ENCODE measurements around the gene RAE1. TPM values are rescaled to one million over a fixed set of nuclear protein-coding genes. Genes with fewer than 3 reads are reported as not detected.

Gene RAE1
- total RNA-seq, 1 donor from 2014 or later: 21.1 TPM

GRCh38 chr20:57389695-57390603, 38.9 kb downstream of the RAE1 start:
- TF ChIP-seq CTCF (IDR thresholded peaks at IDR 0.05): no peak
- no peak for TF ChIP-seq POLR2A (IDR thresholded peaks at IDR 0.05)
- TF ChIP-seq POLR2AphosphoS5 (IDR thresholded peaks at IDR 0.05; ENCODE audit: insufficient read depth in 1 of 2, low read depth in 1 of 2): no peak
- DNase-seq (ENCODE audit: extremely low spot score in 2 of 2): no peak
- peak overlapping the region; percentile 76 for H3K27ac ChIP-seq
- intact Hi-C loops (cut with DNase I): loop anchor here (5.0 to 10.0 kb wide), 3 partner anchors 92 to 805 kb away; no protein-coding TSS in a partner anchor
- no peaks in the 10 kb centered on the region for H3K9me3 ChIP-seq
- peaks cover 46% of the 10 kb centered on the region for H3K4me1 ChIP-seq
- no peaks in the 10 kb centered on the region for H3K36me3 ChIP-seq
- H3K4me3 ChIP-seq: peak overlapping the region; percentile 40 to 45
- H3K27me3 ChIP-seq: no peaks in the 10 kb centered on the region

GRCh38 chr20:57390604-57391438, 39.8 kb downstream of the RAE1 start, which contains the start of gene RBM38:
Gene RBM38 (plus strand): TSS chr20:57391396. CDS start chr20:57391582, 186 bp downstream.
- intact Hi-C loops (cut with DNase I): loop anchor here (10.0 kb wide), 1 partner anchor 204 kb away; no protein-coding TSS in a partner anchor

GRCh38 chr20:57391439-57392301, 40.6 kb downstream of the RAE1 start:
- Histone ChIP-seq H3K4me1 (peaks cover 55% of the 10 kb centered on the region), H3K27ac (peak overlapping the region; percentile 68), H3K9me3 (no peaks in the 10 kb centered on the region), H3K4me3 (peak overlapping the region; percentile 61 to 92), H3K27me3 (no peaks in the 10 kb centered on the region), H3K36me3 (no peaks in the 10 kb centered on the region)
- no peak for TF ChIP-seq CTCF (IDR thresholded peaks at IDR 0.05)
- no peak for TF ChIP-seq POLR2AphosphoS5 (IDR thresholded peaks at IDR 0.05; ENCODE audit: insufficient read depth in 1 of 2, low read depth in 1 of 2)
- no peak for TF ChIP-seq POLR2A (IDR thresholded peaks at IDR 0.05)
- intact Hi-C loops (cut with DNase I): loop anchor here (10.0 kb wide), 1 partner anchor 203 kb away; no protein-coding TSS in a partner anchor
- DNase-seq (ENCODE audit: extremely low spot score in 2 of 2): no peak

More at GRCh38 chr20:57390604-57391438, 39.8 kb downstream of the RAE1 start, which contains the start of gene RBM38:
- Histone ChIP-seq H3K27ac (peak within 1 kb of the TSS; percentile 68), H3K9me3 (no peaks in the 10 kb centered on the region), H3K4me1 (peaks cover 55% of the 10 kb centered on the region), H3K27me3 (no peaks in the 10 kb centered on the region), H3K36me3 (no peaks in the 10 kb centered on the region), H3K4me3 (peak within 1 kb of the TSS; percentile 61 to 92)
- TF ChIP-seq POLR2A (IDR thresholded peaks at IDR 0.05) (no peak), CTCF (IDR thresholded peaks at IDR 0.05) (no peak), POLR2AphosphoS5 (IDR thresholded peaks at IDR 0.05; ENCODE audit: insufficient read depth in 1 of 2, low read depth in 1 of 2) (peak in 1 of 2 donors; percentile 32)
- DNase-seq (ENCODE audit: extremely low spot score in 2 of 2): no peak

- H3K4me1 ChIP-seq: peaks cover 62% of the 10 kb centered on the region
Measured at GRCh38 chr20:57392512-57393271, 41.6 kb downstream of the RAE1 start.

More at GRCh38 chr20:57392512-57393271, 41.6 kb downstream of the RAE1 start:
- Histone ChIP-seq H3K4me3 (peak overlapping the region; percentile 61 to 92), H3K36me3 (no peaks in the 10 kb centered on the region), H3K9me3 (no peaks in the 10 kb centered on the region), H3K27ac (peak overlapping the region; percentile 68), H3K27me3 (no peaks in the 10 kb centered on the region)
- DNase-seq (ENCODE audit: extremely low spot score in 2 of 2): no peak
- no peak for TF ChIP-seq POLR2A (IDR thresholded peaks at IDR 0.05)
- peak in 1 of 2 donors; percentile 64 for TF ChIP-seq POLR2AphosphoS5 (IDR thresholded peaks at IDR 0.05; ENCODE audit: insufficient read depth in 1 of 2, low read depth in 1 of 2)
- intact Hi-C loops (cut with DNase I): loop anchor here (10.0 kb wide), 1 partner anchor 202 kb away; no protein-coding TSS in a partner anchor

Data from vagina (tissue), 2 donors.